GM18951 (cell line): Measurements from ENCODE around the gene PTPRH.

ENCODE experiments used
- POLR2A ChIP-seq: IDR thresholded peaks from 4 replicates; pipeline ENCODE4 v1.6.1; 2011; ENCODE audit warnings: mild to moderate bottlenecking; ENCODE audit not compliant: insufficient read length, insufficient read depth; ENCODE audit errors: extremely low read depth
- in situ Hi-C: fragments of 300-500 bp; cut with MboI; formaldehyde crosslinking; loops from one replicate; pipeline ENCODE4 v1.12.0; 2022; ENCODE audit warnings: low sequenced_read_pairs, mixed read lengths, inconsistent platforms; ENCODE audit not compliant: unreplicated experiment

Gene PTPRH

DNA sequence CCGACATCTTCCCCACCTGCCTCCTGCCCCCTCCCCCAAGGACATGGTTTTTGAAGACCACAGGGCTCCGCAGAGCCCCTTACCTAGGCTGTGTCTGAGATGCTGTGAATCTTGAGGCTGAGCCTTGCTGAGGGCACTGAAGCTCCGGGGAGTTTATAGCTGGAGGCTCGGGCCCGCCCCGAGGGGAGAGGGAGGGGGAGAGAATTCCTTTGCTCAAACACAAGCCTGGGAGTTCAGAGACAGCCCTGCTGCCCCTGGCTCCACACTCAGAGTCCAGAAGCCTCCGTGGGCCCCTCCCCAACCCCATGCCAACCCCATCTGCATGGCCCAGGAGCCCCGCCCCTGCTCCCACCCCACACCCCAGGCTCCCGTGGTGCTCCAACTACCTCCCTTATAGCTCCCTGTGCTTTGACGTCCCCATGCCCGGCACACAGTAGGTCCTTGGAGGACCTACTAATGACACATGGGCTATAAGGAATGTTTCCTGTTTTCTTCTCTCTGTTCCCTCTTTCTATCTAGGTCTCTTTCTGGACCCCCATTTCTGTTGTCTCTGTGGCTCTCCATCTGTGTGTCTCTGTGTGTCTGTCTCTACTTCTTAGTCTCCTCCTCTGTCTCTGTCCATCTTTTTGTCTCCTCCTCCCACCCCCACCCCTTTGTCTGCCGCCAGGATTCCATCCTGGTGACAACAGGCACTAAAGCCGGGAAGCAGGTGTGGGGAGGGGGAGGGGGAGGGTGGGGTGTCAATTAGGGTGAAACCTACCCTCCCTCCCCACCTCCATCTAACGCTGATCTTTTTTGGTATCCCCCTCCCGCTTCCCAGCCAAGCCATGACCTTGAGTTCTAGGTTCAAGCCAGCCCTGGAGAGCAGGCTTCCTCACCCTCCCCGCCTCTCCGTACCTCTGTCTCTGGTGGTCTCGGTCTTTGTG is 60.0 kb downstream of the PTPRH start, which contains the start of gene TNNT1:
TNNT1 (minus strand) TSS at position 129 of the 926 bp plus-strand sequence. CDS start 2,049 bp downstream, outside the sequence.
- in situ Hi-C loops, result no loop called here
- TF ChIP-seq POLR2A, result no peak

GRCh38 chr19:55147545-55148251 is 61.6 kb downstream of the PTPRH start:
- in situ Hi-C loops, result no loop called here
- TF ChIP-seq POLR2A, result no peak

GRCh38 chr19:55146705-55147273 is 62.5 kb downstream of the PTPRH start:
- in situ Hi-C loops, result no loop called here
- TF ChIP-seq POLR2A, result no peak

DNA sequence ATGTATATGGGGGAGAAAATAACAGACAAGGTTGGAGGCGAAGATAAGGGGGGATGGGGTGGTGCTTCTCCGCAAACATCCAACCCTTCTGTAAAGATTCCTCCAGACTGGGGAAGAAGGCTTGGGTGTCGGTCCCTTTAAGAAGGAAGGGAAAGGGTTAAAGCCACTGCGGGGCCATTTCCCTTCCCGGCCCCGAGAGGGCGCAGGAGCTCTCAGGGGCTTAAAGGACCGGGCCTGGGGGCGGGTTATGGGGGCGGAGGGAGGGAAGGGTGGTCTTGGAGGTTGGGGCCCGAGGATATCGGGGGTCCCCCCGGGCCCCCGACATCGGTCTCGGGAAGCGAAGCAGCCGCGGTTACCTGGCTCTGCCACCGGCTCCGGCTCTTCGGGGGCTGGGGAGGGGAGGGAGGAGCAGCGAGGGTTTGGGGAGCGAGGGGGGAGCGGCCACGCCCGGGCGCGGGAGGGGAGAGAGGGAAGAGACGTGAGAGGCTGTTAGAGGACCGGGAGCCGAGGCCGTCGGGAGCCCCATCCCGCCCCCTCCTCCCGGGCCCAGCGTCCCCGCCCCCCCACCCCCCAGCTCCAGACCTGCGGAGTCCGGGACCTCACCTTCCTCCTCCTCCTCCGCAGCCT is 63.1 kb downstream of the PTPRH start:
- in situ Hi-C loops, result no loop called here
- TF ChIP-seq POLR2A, result no peak

- in situ Hi-C loops, result no loop called here
- no peak for TF ChIP-seq POLR2A
These were observed 64.1 kb downstream of the PTPRH start for GRCh38 chr19:55145232-55145631.

DNA sequence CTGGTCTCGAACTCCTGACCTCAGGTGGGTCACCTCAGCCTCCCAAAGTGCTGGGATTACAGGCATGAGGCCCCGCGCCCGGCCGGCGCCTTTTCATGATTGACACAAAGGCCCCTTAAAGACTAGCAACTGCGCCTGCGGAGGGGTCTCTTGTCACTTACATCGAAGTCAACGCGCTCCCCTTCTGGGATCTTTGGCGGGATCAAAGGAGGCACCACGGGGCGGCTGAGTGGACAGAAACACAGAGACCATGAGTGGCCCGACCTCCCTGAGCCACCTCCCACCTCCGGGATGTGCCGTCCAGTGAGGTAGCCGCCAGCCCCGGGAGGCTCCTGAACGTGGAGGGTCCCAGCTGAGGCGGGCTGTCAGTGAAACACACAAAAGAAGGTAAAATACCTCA is 67.6 kb downstream of the PTPRH start:
- no peak for TF ChIP-seq POLR2A
- in situ Hi-C loops, result no loop called here

DNA sequence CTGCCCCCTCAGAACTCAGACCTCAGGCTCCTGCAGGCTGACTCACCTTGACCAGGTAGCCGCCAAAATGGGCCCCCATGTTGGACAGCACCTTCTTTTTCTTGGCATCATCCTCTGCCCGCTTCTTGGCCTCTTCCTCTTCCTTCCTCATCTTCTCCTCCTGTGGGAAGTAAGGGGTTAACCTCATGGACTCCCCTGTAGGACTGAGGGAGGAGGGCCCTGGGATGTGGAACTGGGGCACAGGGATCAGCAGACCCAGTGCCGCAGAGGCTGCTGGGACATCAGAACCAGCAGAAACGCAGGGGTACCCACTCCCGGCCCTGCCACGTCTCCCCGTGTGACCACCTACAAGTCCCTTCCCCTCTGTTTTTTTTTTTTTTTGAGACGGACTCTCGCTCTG is 71.4 kb downstream of the PTPRH start:
- in situ Hi-C loops, result no loop called here
- TF ChIP-seq POLR2A, result no peak

GRCh38 chr19:55136399-55137102 is 72.8 kb downstream of the PTPRH start:
- no peak for TF ChIP-seq POLR2A
- in situ Hi-C loops, result no loop called here

- in situ Hi-C loops, result no loop called here
- TF ChIP-seq POLR2A, result no peak
These were observed 74.6 kb downstream of the PTPRH start for GRCh38 chr19:55134736-55135135.

DNA sequence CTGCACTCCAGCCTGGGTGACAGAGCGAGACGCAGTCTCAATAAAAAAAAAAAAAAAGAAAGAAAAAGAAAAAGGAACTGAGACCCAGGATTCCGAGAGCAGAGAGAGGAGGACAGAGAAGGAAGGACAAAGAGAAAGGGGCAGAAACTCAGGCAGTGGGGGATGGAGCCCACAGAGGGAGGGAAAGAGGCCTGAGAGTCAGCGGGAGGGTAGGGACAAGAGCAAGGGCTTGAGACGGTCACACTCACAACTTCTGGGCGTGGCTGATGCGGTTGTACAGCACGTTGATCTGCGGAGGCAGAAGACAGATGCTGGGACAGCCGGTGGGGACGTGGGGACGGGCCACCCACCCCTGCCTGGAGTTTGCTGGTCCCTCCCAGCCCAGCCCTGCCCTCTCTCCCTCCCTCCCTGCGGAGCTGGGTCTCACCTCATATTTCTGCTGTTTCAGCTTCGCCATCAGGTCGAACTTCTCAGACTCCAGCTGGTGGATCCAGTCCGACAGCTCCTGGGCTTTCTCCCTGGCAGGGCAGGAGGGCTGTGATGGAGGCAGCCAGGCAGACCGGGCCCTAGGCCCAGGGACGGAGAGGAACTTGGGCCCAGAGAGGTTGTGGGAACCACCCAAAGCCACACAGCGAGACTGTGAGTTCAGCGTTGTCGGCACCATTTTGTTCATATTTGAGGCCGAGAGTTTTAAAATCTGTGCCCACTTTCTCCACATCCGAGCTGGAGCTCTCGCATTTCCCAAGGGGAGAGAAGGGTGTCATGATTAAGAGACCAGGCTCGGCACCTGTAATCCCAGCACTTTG is 75.5 kb downstream of the PTPRH start:
- in situ Hi-C loops, result no loop called here
- no peak for TF ChIP-seq POLR2A

DNA sequence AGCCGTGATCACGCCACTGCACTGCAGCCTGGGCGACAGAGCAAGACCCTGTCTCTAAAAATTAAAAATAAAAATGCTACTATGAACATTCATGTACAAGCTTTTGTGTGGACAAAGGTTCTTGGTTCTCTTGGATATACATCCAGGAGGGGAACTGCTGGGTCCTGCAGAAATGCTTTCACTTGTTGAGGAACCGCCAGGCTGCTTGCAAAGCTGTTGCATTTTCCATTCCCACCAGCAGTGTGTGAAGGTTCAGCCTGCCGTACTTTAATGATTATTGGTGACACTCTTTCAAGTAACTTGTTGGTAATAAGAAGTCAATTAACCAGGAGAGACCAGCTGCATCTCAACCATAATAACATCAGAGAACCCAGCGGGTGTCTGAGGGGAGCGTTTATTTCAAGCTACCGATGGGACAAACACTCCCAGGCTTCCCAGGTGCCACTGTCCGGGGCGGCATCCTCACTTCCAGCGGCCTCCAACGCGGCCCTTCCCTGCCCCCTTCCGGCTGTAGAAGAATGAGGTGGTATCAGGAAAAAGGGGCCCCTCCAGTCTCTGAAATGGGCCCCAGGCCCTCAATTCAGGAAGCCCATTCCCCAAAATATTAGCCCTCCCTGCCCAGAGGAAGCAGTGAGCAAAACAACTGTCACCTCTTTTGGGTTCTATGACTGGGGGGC is 76.7 kb downstream of the PTPRH start:
- in situ Hi-C loops, result no loop called here
- no peak for TF ChIP-seq POLR2A
